ENCODE results near the gene HECTD3. TPM values are rescaled to one million over a fixed set of nuclear protein-coding genes. Genes with fewer than 3 reads are reported as not detected.
"Not testable (repeated sequence)": the region's sequence is repeated elsewhere in the genome, so short reads cannot be mapped to it uniquely, and the experiment has no call there.

Gene HECTD3
- total and polyA plus RNA-seq, 4 donors: 21.9 to 46.7 (median 31.0) TPM

DNA sequence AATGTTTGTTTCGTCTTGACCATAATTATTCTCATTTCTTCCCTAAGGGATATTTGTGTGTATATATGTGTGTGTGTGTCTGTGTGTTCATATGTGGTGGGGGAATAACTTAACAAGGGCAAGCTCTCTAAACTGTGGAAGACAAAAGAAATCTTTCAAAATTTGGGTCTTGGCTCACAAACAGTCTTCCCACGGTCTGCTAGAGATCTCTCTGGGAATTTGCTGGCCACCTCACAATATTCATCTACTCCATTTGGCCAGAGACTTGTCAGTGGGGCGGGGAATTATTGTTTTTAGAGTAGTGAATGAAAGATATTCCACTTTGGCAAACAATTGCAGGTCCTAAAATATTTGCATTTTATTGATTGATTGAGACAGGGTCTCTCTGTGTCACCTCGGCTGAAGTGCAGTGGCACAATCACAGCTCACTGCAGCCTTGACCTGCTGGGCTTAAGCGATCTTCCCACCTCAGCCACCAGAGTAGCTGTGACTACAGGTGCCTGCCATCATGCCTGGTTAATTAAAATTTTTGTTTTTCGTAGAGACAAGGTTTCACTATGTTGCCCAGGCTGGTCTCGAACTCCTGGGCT lies 16.7 kb downstream of the HECTD3 start:
- TF ChIP-seq, protein P1, sequence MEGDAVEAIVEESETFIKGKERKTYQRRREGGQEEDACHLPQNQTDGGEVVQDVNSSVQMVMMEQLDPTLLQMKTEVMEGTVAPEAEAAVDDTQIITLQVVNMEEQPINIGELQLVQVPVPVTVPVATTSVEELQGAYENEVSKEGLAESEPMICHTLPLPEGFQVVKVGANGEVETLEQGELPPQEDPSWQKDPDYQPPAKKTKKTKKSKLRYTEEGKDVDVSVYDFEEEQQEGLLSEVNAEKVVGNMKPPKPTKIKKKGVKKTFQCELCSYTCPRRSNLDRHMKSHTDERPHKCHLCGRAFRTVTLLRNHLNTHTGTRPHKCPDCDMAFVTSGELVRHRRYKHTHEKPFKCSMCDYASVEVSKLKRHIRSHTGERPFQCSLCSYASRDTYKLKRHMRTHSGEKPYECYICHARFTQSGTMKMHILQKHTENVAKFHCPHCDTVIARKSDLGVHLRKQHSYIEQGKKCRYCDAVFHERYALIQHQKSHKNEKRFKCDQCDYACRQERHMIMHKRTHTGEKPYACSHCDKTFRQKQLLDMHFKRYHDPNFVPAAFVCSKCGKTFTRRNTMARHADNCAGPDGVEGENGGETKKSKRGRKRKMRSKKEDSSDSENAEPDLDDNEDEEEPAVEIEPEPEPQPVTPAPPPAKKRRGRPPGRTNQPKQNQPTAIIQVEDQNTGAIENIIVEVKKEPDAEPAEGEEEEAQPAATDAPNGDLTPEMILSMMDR (IDR thresholded peaks at IDR 0.05; ENCODE audit: control extremely low read depth, extremely low read depth): no peak
- DNase-seq: no peak
- Histone ChIP-seq H3K9me3 (ENCODE audit: control insufficient read depth in 4 of 4, insufficient read depth in 3 of 4, low read length in 3 of 4) (no peaks in the 10 kb centered on the region), H3K27me3 (ENCODE audit: control insufficient read depth in 3 of 3, insufficient read depth in 3 of 3, low read length in 2 of 3) (no peaks in the 10 kb centered on the region), H3K4me1 (ENCODE audit: control insufficient read depth in 5 of 5, insufficient read depth in 5 of 5, low read length in 5 of 5) (no peaks in the 10 kb centered on the region), H3K27ac (ENCODE audit: low read depth in 1 of 2, low read length in 1 of 2) (no peak overlapping the region), H3K36me3 (ENCODE audit: control insufficient read depth in 4 of 4, insufficient read depth in 4 of 4, low read length in 4 of 4) (no peaks in the 10 kb centered on the region), H3K9ac (ENCODE audit: insufficient read depth in 1 of 2, low read length in 2 of 2) (no peak overlapping the region), H3K4me3 (no peak overlapping the region)
- 76 to 85% methylated on average over 7 of the region's 7 CpGs for WGBS, 2 donors
- ATAC-seq (ENCODE audit: insufficient read depth, low FRiP score): no peak

DNA sequence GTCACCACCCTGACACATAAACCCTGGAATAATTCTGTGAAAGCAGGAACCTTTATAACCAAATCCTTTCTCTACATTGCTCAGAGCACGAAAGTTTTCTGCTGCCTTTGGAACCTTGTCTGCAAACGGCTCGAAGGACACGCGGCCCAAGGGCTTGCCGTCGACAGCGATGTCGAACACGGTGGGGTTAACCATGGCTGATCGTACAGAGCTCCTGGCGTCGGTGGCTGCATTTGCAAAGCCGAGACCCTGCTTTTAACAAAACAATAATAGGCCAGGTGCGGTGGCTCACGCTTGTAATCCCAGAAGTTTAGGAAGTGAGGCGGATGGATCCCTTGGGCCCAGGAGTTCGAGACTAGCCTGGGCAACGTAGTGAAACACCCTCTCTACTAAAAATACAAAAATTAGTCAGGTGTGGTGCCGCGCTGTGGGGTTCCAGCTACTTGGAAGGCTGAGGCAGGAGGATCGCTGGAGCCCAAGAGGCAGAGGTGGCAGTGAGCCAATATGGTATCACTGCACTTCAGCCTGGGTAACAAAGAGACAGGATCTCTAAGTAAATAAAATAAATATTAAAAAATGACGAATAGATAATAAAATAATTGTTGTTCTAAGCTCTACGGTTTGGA lies 22.5 kb downstream of the HECTD3 start:
- Histone ChIP-seq H3K9ac (ENCODE audit: insufficient read depth in 1 of 2, low read length in 2 of 2) (no peak overlapping the region), H3K4me3 (no peak overlapping the region), H3K9me3 (ENCODE audit: control insufficient read depth in 4 of 4, insufficient read depth in 3 of 4, low read length in 3 of 4) (no peaks in the 10 kb centered on the region), H3K36me3 (ENCODE audit: control insufficient read depth in 4 of 4, insufficient read depth in 4 of 4, low read length in 4 of 4) (peaks cover 0 to 3% (median 0%) of the 10 kb centered on the region in 4 donors), H3K4me1 (ENCODE audit: control insufficient read depth in 5 of 5, insufficient read depth in 5 of 5, low read length in 5 of 5) (peaks cover 2 to 10% (median 7%) of the 10 kb centered on the region in 5 donors), H3K27me3 (ENCODE audit: control insufficient read depth in 3 of 3, insufficient read depth in 3 of 3, low read length in 2 of 3) (no peaks in the 10 kb centered on the region), H3K27ac (ENCODE audit: low read depth in 1 of 2, low read length in 1 of 2) (no peak overlapping the region)
- no peak for ATAC-seq (ENCODE audit: insufficient read depth, low FRiP score)
- no peak for DNase-seq
- 92 to 95% methylated on average over 24 of the region's 24 CpGs for WGBS, 2 donors
- TF ChIP-seq, protein P1 (IDR thresholded peaks at IDR 0.05; ENCODE audit: control extremely low read depth, extremely low read depth): no peak

DNA sequence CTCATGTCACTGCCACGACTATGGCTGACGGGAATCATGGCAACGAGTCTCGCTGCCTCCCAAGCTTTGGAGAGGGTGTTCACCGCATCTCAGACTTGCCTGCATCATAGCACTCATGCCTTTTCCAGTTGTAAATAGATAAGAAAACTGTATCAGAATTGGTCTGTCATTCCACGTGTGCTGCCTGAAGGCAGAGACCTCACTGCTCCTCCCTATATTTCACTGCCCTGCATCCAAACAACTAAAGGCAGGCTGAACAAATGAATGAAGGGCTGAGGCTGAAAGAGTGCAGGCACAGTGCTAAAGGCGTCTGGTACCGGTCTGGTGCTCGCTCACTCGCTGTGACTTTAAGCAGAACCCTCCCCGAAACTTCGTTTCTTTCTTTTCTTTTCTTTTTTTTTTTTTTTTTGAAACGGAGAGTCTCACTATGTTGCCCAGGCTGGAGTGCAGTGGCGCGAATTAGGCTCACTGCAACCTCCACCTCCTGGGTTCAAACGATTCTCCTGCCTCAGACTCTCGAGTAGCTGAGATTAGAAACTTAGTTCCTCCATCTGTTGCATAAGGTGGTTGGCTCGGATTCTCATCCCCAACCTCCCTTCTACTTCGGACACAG lies 25.3 kb downstream of the HECTD3 start:
- Histone ChIP-seq H3K4me1 (ENCODE audit: control insufficient read depth in 5 of 5, insufficient read depth in 5 of 5, low read length in 5 of 5) (peaks cover 2 to 10% (median 7%) of the 10 kb centered on the region in 5 donors), H3K27me3 (ENCODE audit: control insufficient read depth in 3 of 3, insufficient read depth in 3 of 3, low read length in 2 of 3) (no peaks in the 10 kb centered on the region), H3K4me3 (peak overlapping the region; percentile 80), H3K9me3 (ENCODE audit: control insufficient read depth in 4 of 4, insufficient read depth in 3 of 4, low read length in 3 of 4) (no peaks in the 10 kb centered on the region), H3K36me3 (ENCODE audit: control insufficient read depth in 4 of 4, insufficient read depth in 4 of 4, low read length in 4 of 4) (peaks cover under 1 to 3% (median 1%) of the 10 kb centered on the region in 4 donors), H3K27ac (ENCODE audit: low read depth in 1 of 2, low read length in 1 of 2) (peak overlapping the region; percentile 67 to 81), H3K9ac (ENCODE audit: insufficient read depth in 1 of 2, low read length in 2 of 2) (peak overlapping the region in 1 of 2 donors; percentile 76)
- ATAC-seq (ENCODE audit: insufficient read depth, low FRiP score) (no peak), DNase-seq (no peak)
- WGBS, 2 donors: 6 to 13% methylated on average over 19 of the region's 19 CpGs
- TF ChIP-seq, protein P1 (IDR thresholded peaks at IDR 0.05; ENCODE audit: control extremely low read depth, extremely low read depth): no peak

DNA sequence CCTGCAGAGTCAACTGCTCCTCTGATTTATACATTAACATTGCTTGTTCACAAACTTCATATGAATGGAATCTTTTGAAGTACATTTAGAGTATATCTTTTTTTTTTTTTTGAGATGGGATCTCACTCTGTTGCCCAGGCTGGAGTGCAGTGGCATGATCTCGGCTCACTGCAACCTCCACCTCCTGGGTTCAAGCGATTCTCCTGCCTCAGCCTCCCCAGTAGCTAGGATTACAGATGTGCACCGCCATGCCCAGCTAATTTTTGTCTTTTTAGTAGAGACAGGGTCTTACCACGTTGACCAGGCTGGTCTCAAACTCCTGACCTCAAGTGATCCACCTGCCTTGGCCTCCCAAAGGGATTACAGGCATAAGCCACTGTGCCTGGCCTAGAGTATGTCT lies 33.8 kb downstream of the HECTD3 start:
- not testable (repeated sequence) for H3K9me3 ChIP-seq (ENCODE audit: control insufficient read depth in 4 of 4, insufficient read depth in 3 of 4, low read length in 3 of 4); H3K9ac ChIP-seq (ENCODE audit: insufficient read depth in 1 of 2, low read length in 2 of 2); H3K4me3 ChIP-seq; DNase-seq; ATAC-seq (ENCODE audit: insufficient read depth, low FRiP score); H3K27ac ChIP-seq (ENCODE audit: low read depth in 1 of 2, low read length in 1 of 2); H3K27me3 ChIP-seq (ENCODE audit: control insufficient read depth in 3 of 3, insufficient read depth in 3 of 3, low read length in 2 of 3); H3K4me1 ChIP-seq (ENCODE audit: control insufficient read depth in 5 of 5, insufficient read depth in 5 of 5, low read length in 5 of 5)
- 95 to 100% methylated on average over 4 of the region's 4 CpGs for WGBS, 2 donors
- H3K36me3 ChIP-seq (ENCODE audit: control insufficient read depth in 4 of 4, insufficient read depth in 4 of 4, low read length in 4 of 4): peaks cover 15 to 28% (median 21%) of the 10 kb centered on the region in 4 donors

All from lung (tissue), 12 donors.